SU-DHL-6 (cell line): Measurements from ENCODE around the gene COPS8.

Experiments used
- EZH2phosphoT487 ChIP-seq: fragments of 200-600 bp; sonication (generic), shearing (Covaris generic); conservative IDR thresholded peaks from 2 replicates; pipeline ENCODE4 v1.6.1; 2018; ENCODE audit warnings: mild to moderate bottlenecking, antibody characterized with exemption, low read length, moderate library complexity, mixed read lengths
- TF ChIP-seq, protein P1 (sequence below): fragments of 200-600 bp; sonication (generic); IDR thresholded peaks from one replicate; pipeline ENCODE4 v1.5.1; 2017; ENCODE audit warnings: antibody characterized with exemption, mild to moderate bottlenecking, low read length, moderate library complexity; ENCODE audit not compliant: insufficient read depth, poor library complexity, severe bottlenecking

DNA sequence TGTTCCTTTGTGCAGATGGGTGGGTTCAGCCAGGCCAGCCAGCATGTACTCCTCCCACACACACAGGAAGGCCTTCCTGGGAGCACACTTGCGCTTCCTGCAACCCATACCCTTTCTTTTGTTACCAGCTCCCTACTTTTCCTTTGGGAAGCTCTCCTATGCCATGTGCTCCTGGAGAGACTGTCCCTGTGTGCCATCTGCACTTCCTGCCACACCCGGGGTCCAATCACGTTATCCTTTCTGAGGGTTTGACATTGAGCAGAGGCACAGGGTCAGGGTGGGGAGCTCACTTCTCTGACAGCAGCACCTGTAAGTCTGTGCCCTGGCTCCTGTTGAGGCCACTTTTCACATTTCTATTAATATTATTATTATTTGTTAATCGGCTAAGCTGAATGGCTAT lies 62.9 kb downstream of the COPS8 start:
- no peak for TF ChIP-seq EZH2phosphoT487
- TF ChIP-seq, protein P1, sequence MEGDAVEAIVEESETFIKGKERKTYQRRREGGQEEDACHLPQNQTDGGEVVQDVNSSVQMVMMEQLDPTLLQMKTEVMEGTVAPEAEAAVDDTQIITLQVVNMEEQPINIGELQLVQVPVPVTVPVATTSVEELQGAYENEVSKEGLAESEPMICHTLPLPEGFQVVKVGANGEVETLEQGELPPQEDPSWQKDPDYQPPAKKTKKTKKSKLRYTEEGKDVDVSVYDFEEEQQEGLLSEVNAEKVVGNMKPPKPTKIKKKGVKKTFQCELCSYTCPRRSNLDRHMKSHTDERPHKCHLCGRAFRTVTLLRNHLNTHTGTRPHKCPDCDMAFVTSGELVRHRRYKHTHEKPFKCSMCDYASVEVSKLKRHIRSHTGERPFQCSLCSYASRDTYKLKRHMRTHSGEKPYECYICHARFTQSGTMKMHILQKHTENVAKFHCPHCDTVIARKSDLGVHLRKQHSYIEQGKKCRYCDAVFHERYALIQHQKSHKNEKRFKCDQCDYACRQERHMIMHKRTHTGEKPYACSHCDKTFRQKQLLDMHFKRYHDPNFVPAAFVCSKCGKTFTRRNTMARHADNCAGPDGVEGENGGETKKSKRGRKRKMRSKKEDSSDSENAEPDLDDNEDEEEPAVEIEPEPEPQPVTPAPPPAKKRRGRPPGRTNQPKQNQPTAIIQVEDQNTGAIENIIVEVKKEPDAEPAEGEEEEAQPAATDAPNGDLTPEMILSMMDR: no peak
